ENCODE measurements around the gene RTN1. TPM values are rescaled to one million over a fixed set of nuclear protein-coding genes. Genes with fewer than 3 reads are reported as not detected.
A peak's percentile ranks its signal among the peaks of the same experiment; 100 is the strongest.

RTN1 gene
- total and polyA plus RNA-seq, 2 of the 8 experiments (the other 6 are each of a cell fraction or from before 2014, with no cell fraction given): 2.8 to 4.9 TPM

- peak; percentile 78 for TF ChIP-seq TBP (IDR thresholded peaks at IDR 0.05; ENCODE audit: low read depth, low read length)
- TF ChIP-seq BCL11A (IDR thresholded peaks at IDR 0.05; ENCODE audit: low read depth in 2 of 2, low read length in 2 of 2): no peak
Measured at GRCh38 chr14:59576332-59577294, 294.0 kb downstream of the RTN1 start, which contains the start of gene CCDC175 (continued).

All from H1 (cell line).